Natural killer cell (primary cell): ENCODE results near the gene RAI1. TPM values are rescaled to one million over a fixed set of nuclear protein-coding genes. Genes with fewer than 3 reads are reported as not detected.
"Not testable (repeated sequence)": the region's sequence is repeated elsewhere in the genome, so short reads cannot be mapped to it uniquely, and the experiment has no call there.

Source experiments
- ATAC-seq, 3 donors: fragments of 150-1000 bp in 2 of 3; fragments of 200-7000 bp in 1 of 3; cut with Tn5 transposase; 1 replicate in 1 of 3; 2 replicates in 2 of 3; pipeline ENCODE4 v1.10.0; 2021; ENCODE audit warnings: mild to moderate bottlenecking in 2 of 3, moderate library complexity in 2 of 3
- DNase-seq, 2 donors: peaks; one replicate each; pipeline versions ENCODE4 v3.0.0 to v3.0.0-alpha.2; 2013 to 2021; ENCODE audit warnings: mixed read lengths in 1 of 2
- H3K27ac ChIP-seq: one replicate; pipeline ENCODE4 v1.5.1; 2013; ENCODE audit warnings: mild to moderate bottlenecking, low read length
- H3K27me3 ChIP-seq: one replicate; pipeline ENCODE4 v1.6.1; 2013; ENCODE audit warnings: low read length; ENCODE audit not compliant: control insufficient read depth, insufficient read depth
- H3K36me3 ChIP-seq: one replicate; pipeline ENCODE4 v1.6.1; 2013; ENCODE audit warnings: low read length; ENCODE audit not compliant: control insufficient read depth, insufficient read depth
- H3K4me1 ChIP-seq: one replicate; pipeline ENCODE4 v1.6.1; 2013; ENCODE audit warnings: low read length; ENCODE audit not compliant: control insufficient read depth, insufficient read depth
- H3K4me3 ChIP-seq: one replicate; pipeline ENCODE4 v1.5.1; 2013; ENCODE audit warnings: low read length
- H3K9me3 ChIP-seq: one replicate; pipeline ENCODE4 v1.6.1; 2013; ENCODE audit warnings: low read length; ENCODE audit not compliant: control insufficient read depth, insufficient read depth
- H3K27ac Mint-ChIP-seq, 2 donors: one replicate each; pipeline ENCODE4 v1.8.0; 2022; ENCODE audit warnings: mild to moderate bottlenecking in 2 of 2, mixed read lengths in 2 of 2, moderate library complexity in 1 of 2
- H3K27me3 Mint-ChIP-seq, 2 donors: one replicate each; pipeline ENCODE4 v1.8.0; 2022; ENCODE audit warnings: low read depth in 2 of 2, mixed read lengths in 2 of 2
- H3K36me3 Mint-ChIP-seq: one replicate; pipeline ENCODE4 v1.8.0; 2022; ENCODE audit warnings: mixed read lengths
- H3K4me1 Mint-ChIP-seq, 2 donors: one replicate each; pipeline ENCODE4 v1.8.0; 2022; ENCODE audit warnings: mixed read lengths in 2 of 2
- H3K4me3 Mint-ChIP-seq: one replicate; pipeline ENCODE4 v1.8.0; 2022; ENCODE audit warnings: mild to moderate bottlenecking, moderate library complexity, mixed read lengths
- H3K9me3 Mint-ChIP-seq, 2 donors: one replicate each; pipeline ENCODE4 v1.8.0; 2022; ENCODE audit warnings: mixed read lengths in 2 of 2
- CTCF ChIP-seq: fragments of 200-600 bp; IDR thresholded peaks from one replicate; pipeline ENCODE4 v1.8.0; 2022; ENCODE audit warnings: antibody characterized with exemption
- WGBS: methylation state at CpG from one replicate; pipeline ENCODE4 v1.1.7; 2013; ENCODE audit warnings: missing lambda C conversion rate; ENCODE audit not compliant: insufficient coverage; 5-methylcytosine and 5-hydroxymethylcytosine counted together
- intact Hi-C: fragments of 100-400 bp; cut with micrococcal nuclease; formaldehyde crosslinking; loops from one replicate; pipeline ENCODE4 v1.14.2; 2022
- total RNA-seq, 4 donors: library from RNA; stranded (reverse); fragments of 120-200 nt in 1 of 4; gene quantifications; one replicate each; pipeline versions ENCODE4 v1.2.3 to v1.2.4, GENCODE V29; 2013 to 2022

The RAI1 gene
- total RNA-seq, 3 donors from 2014 or later (not counting 1 experiment from before 2014, with no cell fraction given), result 39.8 to 55.0 (median 49.4) TPM

GRCh38 chr17:17806611-17807274 is 125.5 kb downstream of the RAI1 start:
- no peaks in the 10 kb centered on the region for H3K27me3 ChIP-seq
- intact Hi-C loops, result no loop called here
- H3K27ac Mint-ChIP-seq, result peak overlapping the region in 1 of 2 donors; percentile 65
- no peak overlapping the region for H3K4me3 ChIP-seq
- H3K27me3 Mint-ChIP-seq, result no peaks in the 10 kb centered on the region
- no peak overlapping the region for H3K27ac ChIP-seq
- no peaks in the 10 kb centered on the region for H3K9me3 ChIP-seq
- no peaks in the 10 kb centered on the region for H3K9me3 Mint-ChIP-seq
- WGBS, result 97% methylated on average over 9 of the region's 17 CpGs
- ATAC-seq, result no peak
- peaks cover 11% of the 10 kb centered on the region for H3K4me1 ChIP-seq
- H3K4me3 Mint-ChIP-seq, result no peak overlapping the region
- no peaks in the 10 kb centered on the region for H3K36me3 Mint-ChIP-seq
- H3K36me3 ChIP-seq, result peaks cover 22% of the 10 kb centered on the region
- no peak for TF ChIP-seq CTCF
- DNase-seq, result no peak
- H3K4me1 Mint-ChIP-seq, result peaks cover 7 to 30% of the 10 kb centered on the region in 2 donors

GRCh38 chr17:17807440-17807839 is 126.2 kb downstream of the RAI1 start:
- Mint-ChIP-seq H3K4me1 (peaks cover 7 to 35% of the 10 kb centered on the region in 2 donors), H3K36me3 (no peaks in the 10 kb centered on the region), H3K27ac (no peak overlapping the region), H3K4me3 (no peak overlapping the region), H3K27me3 (no peaks in the 10 kb centered on the region), H3K9me3 (no peaks in the 10 kb centered on the region)
- DNase-seq, result no peak
- Histone ChIP-seq H3K4me3 (no peak overlapping the region), H3K27me3 (no peaks in the 10 kb centered on the region), H3K36me3 (peaks cover 23% of the 10 kb centered on the region), H3K4me1 (peaks cover 18% of the 10 kb centered on the region), H3K9me3 (no peaks in the 10 kb centered on the region), H3K27ac (no peak overlapping the region)
- WGBS, result 98% methylated on average over 5 of the region's 5 CpGs
- no peak for ATAC-seq
- intact Hi-C loops, result no loop called here
- TF ChIP-seq CTCF, result no peak

- H3K27ac Mint-ChIP-seq, H3K9me3 ChIP-seq, H3K9me3 Mint-ChIP-seq, intact Hi-C loops, H3K36me3 Mint-ChIP-seq, H3K27me3 Mint-ChIP-seq, H3K27ac ChIP-seq, H3K4me3 ChIP-seq, H3K4me3 Mint-ChIP-seq, ATAC-seq, DNase-seq, H3K27me3 ChIP-seq: not testable (repeated sequence)
- H3K4me1 ChIP-seq, result peaks cover 19% of the 10 kb centered on the region
- peaks cover 24% of the 10 kb centered on the region for H3K36me3 ChIP-seq
- H3K4me1 Mint-ChIP-seq, result peaks cover 7 to 35% of the 10 kb centered on the region in 2 donors
- 100% methylated on average over 3 of the region's 5 CpGs for WGBS
Measured at GRCh38 chr17:17808200-17808599, 126.9 kb downstream of the RAI1 start.

- DNase-seq (no peak), ATAC-seq (no peak)
- no peak overlapping the region for H3K27ac ChIP-seq
- intact Hi-C loops, result no loop called here
- TF ChIP-seq CTCF, result no peak
- no peaks in the 10 kb centered on the region for H3K36me3 Mint-ChIP-seq
- WGBS, result 35% methylated on average over 14 of the region's 15 CpGs
- H3K27me3 ChIP-seq, result no peaks in the 10 kb centered on the region
- H3K9me3 Mint-ChIP-seq, result no peaks in the 10 kb centered on the region
- peak overlapping the region in 1 of 2 donors; percentile 54 for H3K27ac Mint-ChIP-seq
- no peak overlapping the region for H3K4me3 ChIP-seq
- H3K4me1 Mint-ChIP-seq, result peaks cover 7 to 35% of the 10 kb centered on the region in 2 donors
- peaks cover 24% of the 10 kb centered on the region for H3K36me3 ChIP-seq
- H3K4me3 Mint-ChIP-seq, result peak overlapping the region; percentile 25
- no peaks in the 10 kb centered on the region for H3K27me3 Mint-ChIP-seq
- peaks cover 19% of the 10 kb centered on the region for H3K4me1 ChIP-seq
- no peaks in the 10 kb centered on the region for H3K9me3 ChIP-seq
Measured at GRCh38 chr17:17808706-17809432, 127.6 kb downstream of the RAI1 start.
